ENCODE data around the gene MYRFL.
"Not testable (repeated sequence)": the region's sequence is repeated elsewhere in the genome, so short reads cannot be mapped to it uniquely, and the experiment has no call there.

The MYRFL gene
- total RNA-seq, result 0 to 0.07 (median 0.05) reads per million in 3 experiments

DNA sequence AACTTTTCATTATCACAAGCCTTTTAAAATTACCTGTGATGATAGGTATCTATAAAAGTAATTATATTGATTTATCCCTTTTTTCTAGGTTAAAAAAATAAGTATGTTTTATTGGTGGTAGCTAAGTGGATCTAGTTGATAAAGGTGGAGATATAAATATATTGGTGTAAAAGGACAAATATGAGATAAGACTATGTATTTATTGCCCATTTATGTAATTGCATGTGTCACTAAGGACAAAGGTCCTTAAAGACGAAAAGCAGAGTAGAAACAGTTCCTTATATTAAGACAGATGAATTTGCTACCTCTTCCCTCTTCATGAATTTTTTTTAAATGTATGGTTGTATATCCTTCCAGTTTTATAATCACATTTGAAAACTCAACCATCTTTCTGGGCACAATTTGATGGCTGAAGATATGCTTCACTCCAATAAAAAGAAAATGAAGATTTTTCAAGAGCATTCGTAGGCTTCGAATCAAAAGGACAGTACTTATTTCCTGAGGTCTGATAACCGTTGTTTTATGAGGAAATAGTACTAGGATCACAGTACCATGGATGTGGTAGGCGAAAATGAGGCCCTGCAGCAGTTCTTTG, at the start of gene MYRFL:
Gene MYRFL, plus strand, starts transcription at position 262 of the 595 bp plus-strand sequence. Its CDS starts 291 bp downstream, at position 553.
- DNase-seq, result no peak

DNA sequence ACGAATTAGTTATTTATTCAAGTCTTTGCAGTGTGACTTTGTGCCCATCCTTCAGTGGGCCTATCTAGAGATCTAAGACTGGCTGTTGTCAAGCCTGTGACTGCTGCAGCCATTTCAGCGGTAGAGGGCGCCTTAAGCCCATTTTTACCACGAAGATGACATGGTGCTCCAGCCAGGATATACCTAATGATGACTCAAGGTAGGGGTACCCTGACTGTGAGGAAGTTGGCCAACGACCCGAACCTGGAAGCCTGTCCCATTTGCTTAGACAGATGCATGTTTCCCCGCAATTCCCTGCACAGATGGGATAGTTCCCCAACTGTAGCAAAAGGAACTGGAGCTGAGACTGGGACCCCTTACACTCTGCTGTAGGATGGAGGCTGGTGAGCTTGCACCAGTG, 45.1 kb upstream of the MYRFL start:
- no peak for DNase-seq

DNA sequence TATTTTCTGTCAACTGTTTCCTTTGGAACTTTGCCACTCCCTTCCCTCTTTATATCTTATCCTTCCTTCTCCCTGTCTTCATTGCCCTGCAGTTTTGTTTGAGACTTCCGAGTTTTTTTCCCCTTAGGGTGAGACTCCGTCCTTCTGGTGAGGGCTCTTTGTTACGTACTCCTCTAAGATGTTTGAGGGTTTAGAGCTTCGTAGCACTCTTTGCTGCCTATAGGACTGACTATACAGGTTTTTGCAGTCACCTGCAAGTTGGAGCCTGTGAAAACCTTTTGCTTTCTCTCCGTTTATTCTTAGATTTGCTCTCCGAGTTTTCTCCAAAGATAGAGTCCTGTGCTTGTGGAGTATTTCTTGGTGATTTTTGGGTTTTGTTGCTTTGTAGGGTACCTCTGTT, 41.7 kb upstream of the MYRFL start:
- DNase-seq, result no peak

DNA sequence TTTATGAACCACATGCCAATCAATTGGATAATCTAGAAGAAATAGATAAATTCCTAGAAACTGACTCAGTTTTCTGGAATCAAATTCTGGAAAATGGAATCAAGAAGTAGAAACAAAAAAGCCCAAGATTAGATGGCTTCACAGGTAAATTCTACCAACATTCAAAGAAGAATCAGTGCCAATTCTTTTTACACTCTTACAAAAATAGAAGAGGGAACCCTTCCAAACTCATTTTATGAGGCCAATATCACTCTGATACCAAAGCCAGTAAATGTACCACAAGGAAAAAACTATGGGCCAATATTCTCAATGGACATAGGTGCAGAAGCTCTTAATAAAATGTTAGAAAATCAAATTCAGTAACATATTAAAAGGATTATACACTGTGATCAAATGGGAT, 35.7 kb upstream of the MYRFL start:
- no peak for DNase-seq

DNA sequence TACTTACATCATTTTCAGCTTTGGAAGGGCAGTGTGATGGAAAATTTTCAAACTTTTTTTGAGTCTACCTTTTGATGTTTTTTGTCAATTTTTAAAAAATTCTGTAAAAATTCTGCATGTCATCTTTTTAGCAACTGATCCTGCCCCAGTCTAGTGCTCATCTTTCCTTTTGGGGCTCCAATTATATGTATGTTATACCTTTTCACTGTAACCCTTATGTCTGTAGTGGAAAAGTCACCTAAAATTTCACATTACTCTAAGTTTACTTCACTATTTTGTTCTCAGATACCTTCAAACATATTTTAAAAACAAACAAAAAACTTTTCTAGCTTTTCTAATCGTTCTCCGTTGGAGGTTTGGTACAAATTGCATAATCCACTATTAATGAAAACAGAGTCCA, 32.5 kb upstream of the MYRFL start:
- DNase-seq, result no peak

DNA sequence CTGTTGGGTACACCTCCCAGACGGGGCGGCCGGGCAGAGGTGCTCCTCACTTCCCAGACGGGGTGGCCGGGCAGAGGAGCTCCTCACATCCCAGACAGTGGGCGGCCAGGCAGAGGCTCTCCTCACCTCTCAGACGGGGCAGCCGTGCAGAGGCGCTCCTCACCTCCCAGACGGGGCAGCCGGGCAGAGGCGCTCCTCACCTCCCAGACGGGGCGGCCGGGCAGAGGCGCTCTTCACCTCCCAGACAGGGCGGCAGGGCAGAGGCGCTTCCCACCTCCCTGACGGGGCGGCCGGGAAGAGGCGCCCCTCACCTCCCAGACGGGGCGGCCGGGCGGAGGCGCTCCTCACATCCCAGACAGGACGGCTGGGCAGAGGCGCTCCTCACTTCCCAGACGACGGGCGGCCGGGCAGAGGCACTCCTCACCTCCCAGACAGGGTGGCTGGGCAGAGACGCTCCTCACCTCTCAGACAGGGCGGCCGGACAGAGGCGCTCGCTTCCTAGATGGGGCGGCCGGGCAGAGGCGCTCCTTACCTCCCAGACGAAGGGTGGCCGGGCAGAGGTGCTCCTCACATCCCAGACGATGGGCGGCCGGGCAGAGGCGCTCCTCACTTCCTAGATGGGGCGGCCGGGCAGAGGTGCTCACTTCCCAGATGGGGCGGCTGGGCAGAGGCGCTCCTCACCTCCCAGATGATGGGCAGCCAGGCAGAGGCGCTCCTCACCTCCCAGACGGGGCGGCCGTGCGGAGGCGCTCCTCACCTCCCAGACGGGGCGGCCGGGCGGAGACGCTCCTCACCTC, 17.7 kb upstream of the MYRFL start:
- not testable (repeated sequence) for DNase-seq

DNA sequence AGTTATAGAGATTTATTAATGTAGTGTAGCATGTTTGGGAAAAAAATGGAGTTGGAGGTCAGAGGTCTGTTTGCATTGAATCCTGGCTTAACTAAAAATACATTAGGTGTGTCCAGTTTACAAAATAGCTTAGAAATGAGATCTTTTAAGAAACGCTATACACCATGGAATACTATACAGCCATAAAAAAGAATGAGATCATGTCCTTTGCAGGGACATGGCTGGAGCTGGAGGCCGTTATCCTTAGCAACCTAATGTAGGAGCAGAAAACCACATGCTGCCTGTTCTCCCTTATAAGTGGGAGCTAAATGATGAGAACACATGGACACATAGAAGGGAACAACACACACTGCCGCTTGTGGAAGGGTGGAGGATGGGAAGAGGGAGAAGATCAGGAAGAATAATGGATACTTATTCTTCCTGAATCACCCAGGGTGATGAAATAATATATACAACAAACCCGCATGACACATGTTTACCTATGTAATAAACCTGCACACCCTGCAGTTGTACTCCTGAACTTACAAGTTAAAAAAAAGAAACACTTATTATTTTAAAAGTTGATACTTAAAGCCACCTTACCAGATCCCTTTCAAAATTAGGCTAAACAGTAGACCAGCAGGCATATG, 14.0 kb upstream of the MYRFL start:
- no peak for DNase-seq

DNA sequence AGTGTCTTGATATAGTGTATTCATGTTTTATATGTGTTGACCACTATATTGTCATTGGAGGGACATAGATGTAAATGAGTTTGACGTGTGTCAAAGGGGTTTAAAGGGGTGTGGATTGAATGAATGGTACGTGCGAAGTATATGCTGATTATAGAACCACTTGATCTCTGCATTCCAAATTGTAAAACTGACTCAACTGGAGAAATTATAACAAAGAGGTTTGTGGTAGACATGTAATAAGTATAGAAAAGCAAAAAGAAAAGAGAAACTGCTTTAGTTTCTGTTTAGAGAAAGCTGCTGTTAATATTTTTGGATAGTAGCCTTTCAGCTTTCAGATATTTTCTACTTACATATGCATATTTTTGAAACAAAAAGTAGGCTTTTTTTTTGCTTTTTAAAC, 8.9 kb upstream of the MYRFL start:
- DNase-seq, result no peak

DNA sequence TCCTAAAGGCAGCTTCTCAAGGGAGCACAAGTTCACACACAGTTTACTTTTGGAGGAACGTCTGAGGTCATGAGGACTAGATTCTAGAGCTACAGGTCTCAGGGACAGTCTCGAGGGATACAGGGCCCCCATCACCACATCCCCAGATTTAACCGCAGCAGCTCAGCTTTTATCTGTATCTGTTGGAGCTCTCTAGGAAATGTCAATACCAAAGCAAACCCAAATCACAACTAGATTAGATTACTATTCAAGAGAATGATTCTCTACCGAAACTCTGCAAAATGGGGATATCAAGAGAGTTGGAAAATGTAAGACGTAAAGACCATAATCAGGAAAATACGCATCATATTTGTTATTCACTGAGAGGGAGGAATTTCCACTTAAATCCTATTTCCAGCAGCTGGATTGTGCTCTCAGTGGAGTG, 4.0 kb upstream of the MYRFL start:
- no peak for DNase-seq

DNA sequence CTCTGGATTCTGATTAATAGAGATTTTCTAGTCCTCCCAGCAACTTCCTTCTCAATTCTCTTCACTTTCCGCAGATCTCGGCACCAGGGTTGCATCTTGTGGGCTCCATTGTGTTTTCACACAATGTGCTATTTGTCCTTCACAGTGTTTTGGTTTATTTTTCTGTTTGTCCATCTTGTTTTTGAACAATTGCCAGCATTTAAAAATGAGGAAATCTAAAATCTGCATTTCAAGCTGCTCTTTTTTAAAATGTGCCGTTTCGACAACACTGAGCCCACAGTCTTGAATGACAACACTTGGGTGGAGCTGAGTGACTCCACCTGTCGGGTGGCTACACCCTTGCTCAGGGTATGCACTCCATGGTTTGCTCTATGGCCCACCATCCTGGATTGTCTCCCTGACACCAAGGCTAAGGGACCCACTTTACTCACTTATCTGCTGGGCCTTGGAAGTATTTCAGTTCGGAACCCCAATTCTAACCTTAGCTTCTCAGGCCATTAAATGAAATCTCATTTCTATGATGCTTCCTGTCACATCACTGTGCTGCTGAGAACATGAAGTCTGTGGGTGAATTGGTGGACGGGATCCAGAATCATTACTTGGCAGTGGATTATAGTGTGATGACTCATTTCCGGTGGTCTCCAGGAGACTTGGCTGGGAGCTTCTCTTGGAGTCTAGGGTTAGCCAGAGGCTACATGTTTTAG, 3.4 kb upstream of the MYRFL start:
- no peak for DNase-seq

DNA sequence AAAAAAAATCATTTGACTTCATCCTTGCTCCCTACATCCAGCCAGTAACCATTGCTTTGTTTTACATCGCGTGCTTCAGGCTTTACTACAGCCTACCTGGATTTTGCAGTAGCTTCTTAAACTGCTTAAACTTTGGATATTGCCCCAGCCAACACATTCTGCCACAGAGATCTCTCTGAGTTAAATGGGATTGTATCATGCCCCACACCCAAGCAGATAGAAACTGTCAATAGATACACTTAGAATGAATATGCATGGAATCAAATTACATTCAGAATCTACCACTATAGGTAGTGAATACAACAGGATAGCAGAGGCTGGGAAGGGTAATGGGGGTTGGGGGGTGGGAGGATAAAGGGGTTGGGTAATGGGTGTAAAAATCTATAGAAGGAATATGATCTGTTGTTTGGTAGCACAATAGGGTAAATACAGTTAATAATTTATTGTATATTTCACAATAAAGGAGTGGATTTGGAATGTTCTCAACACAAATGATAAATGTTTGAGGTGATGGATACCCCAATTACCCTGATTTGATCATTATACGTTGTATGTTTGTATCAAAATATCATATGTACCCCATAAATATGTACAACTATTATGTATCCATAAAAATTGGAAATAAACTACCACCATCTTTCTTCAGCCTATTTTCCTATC, 2.7 kb upstream of the MYRFL start:
- DNase-seq, result no peak

DNA sequence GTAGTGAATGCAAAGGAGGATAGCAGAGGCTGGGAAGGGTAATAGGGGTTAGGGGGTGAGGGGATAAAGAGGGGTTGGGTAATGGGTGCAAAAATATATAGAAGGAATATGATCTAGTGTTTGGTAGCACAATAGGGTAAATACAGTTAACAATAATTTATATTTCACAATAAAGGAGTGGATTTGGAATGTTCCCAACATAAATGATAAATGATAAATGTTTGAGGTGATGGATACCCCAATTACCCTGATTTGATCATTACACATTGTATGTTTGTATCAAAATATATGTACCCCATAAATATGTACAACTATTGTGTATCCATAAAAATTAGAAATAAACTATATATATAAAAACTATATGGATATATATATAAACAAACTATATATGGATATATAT, 999 bp upstream of the MYRFL start:
- DNase-seq, result no peak

DNA sequence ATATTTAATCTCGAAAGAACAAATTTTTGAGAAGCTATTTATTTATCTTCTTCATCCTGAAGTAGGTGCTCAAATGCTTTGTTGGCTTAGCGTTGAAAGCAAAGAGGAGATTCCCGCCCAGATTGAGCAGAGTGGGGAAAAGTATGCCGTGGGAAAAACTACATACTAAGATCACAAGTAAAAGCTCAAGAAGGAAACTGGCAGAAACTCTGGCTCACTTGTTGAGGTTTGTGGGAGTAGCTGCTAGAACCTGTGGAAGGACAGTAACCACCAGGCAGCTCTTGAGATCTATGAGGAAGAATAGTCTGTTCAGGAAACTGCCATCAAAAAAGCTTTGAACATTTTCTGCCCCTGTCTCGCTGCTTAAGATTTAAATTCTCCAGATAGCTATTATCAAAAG, 3.9 kb downstream of the MYRFL start:
- no peak for DNase-seq

DNA sequence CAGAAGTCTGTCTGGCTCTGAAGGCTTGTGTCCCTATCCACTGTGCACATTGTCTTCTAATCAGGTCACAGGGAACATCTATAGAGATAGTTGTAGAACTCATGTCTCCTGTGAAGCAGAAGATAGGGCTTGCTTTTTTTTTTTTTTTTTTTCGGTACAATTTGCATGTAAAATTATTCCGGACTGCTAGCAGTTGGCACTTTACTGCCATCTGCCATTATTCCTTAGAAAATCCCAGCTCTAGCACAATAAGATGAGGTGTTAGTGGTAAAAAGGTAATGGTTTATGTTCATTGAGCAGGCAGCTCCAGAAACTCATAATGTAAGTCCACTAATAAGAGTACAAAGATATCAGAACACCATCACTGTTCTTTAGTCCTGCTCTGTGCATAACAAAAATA, 8.7 kb downstream of the MYRFL start:
- no peak for DNase-seq

DNA sequence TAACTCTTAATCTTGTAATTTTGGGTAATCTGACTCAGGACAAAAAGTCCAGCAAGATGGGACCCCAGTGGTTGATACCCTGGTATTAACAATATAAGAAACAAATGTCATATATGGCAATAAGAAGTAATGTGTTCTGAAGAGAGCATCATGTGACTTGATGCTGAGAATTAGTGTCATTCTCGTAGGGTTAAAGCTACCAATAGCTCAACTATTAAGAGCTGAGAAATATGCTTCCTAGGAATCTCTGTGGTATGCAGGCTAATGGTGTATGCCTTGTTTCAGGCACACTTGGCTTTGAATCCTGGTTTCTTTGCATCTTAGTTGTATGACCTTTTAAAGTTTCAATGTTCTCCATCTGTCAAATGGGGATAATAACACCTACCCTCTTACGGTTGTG, 9.1 kb downstream of the MYRFL start:
- no peak for DNase-seq

DNA sequence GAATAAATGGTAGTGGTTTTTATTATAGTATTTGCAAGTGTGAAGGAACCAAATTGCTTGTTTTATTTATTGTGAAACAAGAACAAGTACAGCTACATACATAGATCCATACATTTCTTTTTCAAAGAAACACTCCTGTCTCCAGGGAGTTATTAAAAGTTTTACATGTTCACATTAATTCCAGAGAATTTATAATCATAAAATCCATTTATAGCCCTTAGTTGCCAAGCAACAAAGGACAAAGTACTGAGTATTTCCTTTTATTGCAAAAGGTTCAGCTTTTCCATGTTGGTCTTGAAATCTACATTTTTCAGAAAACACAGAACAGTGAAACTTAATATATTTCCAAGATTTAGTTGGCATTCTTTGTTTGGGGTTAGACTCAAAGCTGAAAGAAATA, 9.5 kb downstream of the MYRFL start:
- DNase-seq, result no peak

DNA sequence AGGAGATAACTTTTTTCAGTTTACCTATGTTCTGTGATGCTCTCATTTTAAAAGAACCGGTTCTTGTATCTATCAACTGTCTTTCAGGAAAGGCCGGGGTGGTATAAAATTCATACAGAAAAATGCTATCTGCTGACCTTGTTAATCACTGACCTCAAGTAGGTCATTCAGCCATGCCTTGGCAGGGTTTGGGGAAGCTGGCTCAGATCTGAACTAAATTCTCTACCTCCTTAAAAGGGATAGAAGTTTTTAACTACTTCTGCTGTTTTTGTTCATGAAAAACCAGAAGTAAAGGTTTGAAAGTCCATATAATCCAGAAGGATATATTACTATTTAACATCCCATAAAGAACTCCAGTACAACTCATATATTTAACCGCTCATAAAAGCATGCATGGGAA, 10.1 kb downstream of the MYRFL start:
- DNase-seq, result no peak

DNA sequence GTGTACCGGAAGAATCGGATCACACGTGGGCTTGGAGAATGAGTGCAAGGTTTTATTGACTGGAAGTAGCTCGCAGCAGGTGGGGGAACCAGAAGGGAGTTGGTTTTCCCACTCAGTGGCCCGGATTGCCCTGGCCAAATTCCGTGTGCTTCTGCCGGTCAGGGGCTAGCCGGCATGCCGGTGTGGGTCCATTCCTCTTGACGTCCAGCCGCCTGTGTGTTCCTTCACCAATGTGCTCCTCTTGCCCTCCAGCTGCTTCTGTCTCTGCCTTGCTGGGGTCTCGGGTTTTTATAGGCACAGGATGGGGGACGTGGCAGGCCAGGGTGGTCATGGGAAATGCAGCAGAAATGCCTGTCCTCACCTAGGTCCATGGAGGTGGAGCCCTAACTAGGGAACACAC, 11.0 kb downstream of the MYRFL start:
- DNase-seq, result no peak

DNA sequence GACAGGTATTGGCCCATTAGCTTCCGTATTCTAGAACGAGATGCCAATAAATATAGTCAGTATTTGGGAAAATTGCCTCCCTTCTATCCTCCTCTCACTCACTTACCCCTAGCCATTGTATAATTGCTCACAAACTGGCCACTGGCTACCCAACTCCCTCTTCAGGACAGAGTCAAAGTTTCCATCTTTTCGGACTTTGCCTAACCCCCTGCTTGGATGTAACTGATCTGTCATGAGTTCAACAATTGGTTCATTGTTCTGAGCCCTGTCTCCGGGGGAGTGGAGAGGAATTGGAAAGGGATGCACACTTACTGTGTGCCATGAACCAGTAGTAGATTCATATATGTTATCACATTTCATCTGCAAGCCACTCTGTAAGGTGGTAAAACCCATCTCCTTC, 12.2 kb downstream of the MYRFL start:
- DNase-seq, result no peak

DNA sequence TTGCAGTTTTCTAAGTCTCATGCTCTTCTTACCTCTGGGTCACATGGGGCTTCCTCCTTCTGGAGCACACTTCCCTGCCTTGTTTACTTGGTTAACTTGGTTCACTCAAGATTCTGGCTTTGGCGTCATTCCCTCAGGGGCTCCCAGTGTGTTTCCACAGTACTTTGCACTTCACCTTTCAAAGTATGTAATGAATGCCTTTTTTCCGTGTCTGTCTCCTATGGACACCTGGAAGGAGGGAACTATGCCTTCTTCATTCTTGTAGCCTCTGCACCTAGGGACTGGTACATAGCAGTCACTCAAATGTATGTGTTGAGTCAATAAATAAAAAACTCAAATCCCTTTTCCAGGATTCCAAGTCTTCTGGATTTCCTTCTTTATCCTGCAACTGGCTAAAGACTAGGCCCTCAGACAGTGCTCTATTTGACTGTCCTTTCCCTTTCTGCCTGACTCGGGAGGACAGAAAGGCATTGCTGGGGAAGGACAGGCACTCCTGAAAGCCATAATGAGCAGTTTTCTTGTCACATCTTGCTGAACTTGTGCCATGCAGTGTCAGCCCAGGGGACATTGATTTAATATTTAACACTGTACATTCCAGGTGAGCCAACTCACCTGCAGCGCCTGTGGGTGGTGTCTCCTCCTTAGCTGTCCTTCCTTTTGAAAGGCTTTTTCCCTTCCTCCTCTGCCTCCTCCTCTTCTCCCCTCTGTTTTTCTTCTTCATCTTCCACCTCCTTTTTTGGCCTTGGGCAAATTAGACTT, 12.8 kb downstream of the MYRFL start:
- no peak for DNase-seq

DNA sequence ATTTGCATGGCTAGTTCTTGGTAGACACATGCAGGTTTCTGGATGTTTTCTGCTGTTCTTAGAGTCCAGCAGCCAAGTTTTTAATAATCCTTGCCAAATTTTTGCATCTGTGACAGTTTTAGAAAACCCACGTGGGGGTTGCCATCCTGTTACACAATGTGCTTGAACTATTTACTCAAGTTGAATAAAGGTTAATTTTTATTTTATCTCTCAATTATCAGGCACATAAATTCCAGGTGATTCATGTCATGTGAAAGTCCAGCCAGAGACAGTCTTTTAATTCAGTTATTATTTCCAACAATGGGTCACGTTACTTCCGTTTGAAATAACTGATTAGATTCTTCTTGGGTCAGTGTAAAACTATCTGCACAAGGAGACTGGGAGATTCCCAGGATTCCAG, 15.7 kb downstream of the MYRFL start:
- no peak for DNase-seq

DNA sequence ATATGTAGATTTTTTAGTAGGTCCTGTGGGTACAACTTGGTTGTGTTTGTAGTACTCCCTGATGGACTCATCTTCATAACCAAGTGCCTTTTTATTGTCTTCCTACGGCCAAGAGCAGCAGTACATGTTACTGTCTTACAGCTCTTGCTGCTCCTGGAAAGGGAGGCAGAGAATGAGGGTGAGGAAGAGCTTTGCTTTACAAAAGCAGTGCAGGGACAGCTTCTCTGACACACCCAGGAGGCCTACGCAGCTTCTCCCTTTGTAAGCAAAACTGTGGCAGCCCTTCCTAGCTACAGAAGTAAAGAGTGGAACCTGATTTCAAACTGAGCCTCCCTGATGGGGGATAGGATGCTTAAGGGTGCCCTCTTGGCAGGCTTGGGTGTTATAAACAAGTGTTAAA, 18.6 kb downstream of the MYRFL start:
- DNase-seq, result no peak

All from central memory CD4-positive, alpha-beta T cell (primary cell).